ENCODE measurements around the gene GZMB. TPM values are rescaled to one million over a fixed set of nuclear protein-coding genes. Genes with fewer than 3 reads are reported as not detected.

GZMB gene
- total RNA-seq, 4 donors from 2014 or later, result 0.62 TPM; not detected in 3

DNA sequence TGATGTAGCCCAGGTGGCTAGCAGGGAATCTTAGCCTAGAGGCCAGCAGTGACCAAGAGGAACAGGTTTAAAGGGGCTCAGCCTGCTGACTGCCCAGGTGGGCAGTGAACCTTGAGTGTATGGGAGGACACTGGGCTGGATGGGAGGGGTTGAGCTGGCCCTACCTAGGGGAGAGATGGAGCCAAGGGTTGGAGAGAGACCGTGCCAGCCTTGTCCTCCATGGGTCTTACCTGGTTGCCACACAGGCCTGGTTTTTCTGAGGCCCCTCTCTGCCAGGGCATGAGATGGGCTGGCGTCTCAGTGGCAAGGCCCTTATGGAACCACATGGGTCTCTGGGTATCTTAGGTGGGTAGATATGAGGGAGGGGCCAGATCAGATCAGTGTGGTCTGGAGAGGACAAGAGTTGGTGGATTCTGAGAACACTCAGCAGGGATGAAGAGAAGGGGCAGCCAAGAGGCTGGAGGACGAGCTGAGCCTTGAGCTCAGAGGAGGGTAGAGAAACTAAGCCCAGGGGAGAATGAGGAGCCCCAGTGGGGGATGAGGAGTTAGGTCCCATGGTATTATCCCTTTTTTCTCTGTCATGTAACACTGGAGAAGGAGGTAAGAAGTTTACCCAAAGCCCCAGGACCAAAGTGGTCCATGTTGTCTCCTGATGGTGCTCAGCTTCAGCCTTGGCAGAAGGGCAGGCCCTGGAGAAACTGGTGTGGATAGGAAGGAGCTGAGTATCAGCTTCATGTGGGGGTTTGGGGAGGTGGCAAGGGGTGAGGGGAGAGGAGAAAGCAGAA is 3.7 kb downstream of the GZMB start:
- no peak overlapping the region for H3K4me3 ChIP-seq
- no peaks in the 10 kb centered on the region for H3K27me3 ChIP-seq
- no peak overlapping the region for H3K27ac ChIP-seq
- ATAC-seq (no peak), DNase-seq (no peak)
- no peaks in the 10 kb centered on the region for H3K4me1 ChIP-seq
- in situ Hi-C loops (cut with MboI; ENCODE audit: low sequenced_read_pairs in 4 of 4), result no loop called here
- intact Hi-C loops (cut with DNase I; ENCODE audit: low total_unique reads), result no loop called here
- no peak for TF ChIP-seq POLR2A (IDR thresholded peaks at IDR 0.05)
- TF ChIP-seq CTCF (IDR thresholded peaks at IDR 0.05 in 4 of 5, conservative IDR thresholded peaks at IDR 0.05 in 1 of 5), result no peak
- H3K36me3 ChIP-seq, result no peaks in the 10 kb centered on the region
- no peaks in the 10 kb centered on the region for H3K9me3 ChIP-seq

DNA sequence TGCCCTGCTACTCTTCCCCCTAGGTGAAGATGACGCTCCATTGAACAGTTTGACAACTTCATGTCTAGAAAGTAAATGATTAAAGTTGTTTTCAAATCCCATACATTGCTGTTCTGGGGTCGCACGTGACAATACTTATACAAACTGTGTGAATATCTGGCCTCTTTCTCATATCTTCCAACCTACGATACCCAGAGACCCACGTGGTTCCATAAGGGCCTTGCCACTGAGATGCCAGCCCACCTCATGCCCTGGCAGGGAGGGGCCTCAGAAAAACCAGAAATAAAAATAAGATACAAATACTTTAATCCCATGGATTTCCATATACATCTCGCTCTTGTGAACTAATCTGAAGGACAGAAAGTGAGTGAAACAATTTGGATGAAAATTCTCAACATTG is 4.5 kb downstream of the GZMB start:
- DNase-seq (no peak), ATAC-seq (no peak)
- intact Hi-C loops (cut with DNase I; ENCODE audit: low total_unique reads) (no loop called here), in situ Hi-C loops (cut with MboI; ENCODE audit: low sequenced_read_pairs in 4 of 4) (no loop called here)
- H3K27ac ChIP-seq, result no peak overlapping the region
- no peaks in the 10 kb centered on the region for H3K9me3 ChIP-seq
- no peaks in the 10 kb centered on the region for H3K27me3 ChIP-seq
- TF ChIP-seq CTCF (IDR thresholded peaks at IDR 0.05 in 4 of 5, conservative IDR thresholded peaks at IDR 0.05 in 1 of 5), result no peak
- no peak for TF ChIP-seq POLR2A (IDR thresholded peaks at IDR 0.05)
- no peak overlapping the region for H3K4me3 ChIP-seq
- no peaks in the 10 kb centered on the region for H3K36me3 ChIP-seq
- no peaks in the 10 kb centered on the region for H3K4me1 ChIP-seq

DNA sequence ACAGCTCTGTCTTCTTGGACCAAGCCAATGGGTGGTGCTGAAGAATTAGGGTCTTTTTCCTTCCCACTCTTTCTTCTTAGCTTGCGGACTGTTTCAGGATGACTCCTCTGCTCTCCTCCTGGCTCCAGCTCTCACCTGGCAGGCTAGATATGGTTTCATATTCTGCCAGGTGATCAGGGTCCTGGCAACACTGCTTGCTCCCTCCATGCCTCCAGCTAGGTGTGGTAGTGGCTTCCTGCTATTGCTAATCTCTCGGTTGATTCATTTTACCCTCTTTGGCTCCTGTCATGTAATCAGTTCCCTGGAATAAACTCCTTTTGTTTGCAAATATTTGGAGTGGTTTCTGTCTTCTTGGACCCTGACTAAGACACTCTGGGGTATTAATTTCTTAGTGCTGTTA is 20.2 kb downstream of the GZMB start:
- H3K27ac ChIP-seq, result no peak overlapping the region
- no peak overlapping the region for H3K4me3 ChIP-seq
- TF ChIP-seq CTCF (IDR thresholded peaks at IDR 0.05 in 4 of 5, conservative IDR thresholded peaks at IDR 0.05 in 1 of 5) (no peak), POLR2A (IDR thresholded peaks at IDR 0.05) (no peak)
- intact Hi-C loops (cut with DNase I; ENCODE audit: low total_unique reads), result no loop called here
- H3K9me3 ChIP-seq, result no peaks in the 10 kb centered on the region
- in situ Hi-C loops (cut with MboI; ENCODE audit: low sequenced_read_pairs in 4 of 4), result no loop called here
- H3K27me3 ChIP-seq, result no peaks in the 10 kb centered on the region
- ATAC-seq (no peak), DNase-seq (no peak)
- H3K4me1 ChIP-seq, result no peaks in the 10 kb centered on the region
- no peaks in the 10 kb centered on the region for H3K36me3 ChIP-seq

DNA sequence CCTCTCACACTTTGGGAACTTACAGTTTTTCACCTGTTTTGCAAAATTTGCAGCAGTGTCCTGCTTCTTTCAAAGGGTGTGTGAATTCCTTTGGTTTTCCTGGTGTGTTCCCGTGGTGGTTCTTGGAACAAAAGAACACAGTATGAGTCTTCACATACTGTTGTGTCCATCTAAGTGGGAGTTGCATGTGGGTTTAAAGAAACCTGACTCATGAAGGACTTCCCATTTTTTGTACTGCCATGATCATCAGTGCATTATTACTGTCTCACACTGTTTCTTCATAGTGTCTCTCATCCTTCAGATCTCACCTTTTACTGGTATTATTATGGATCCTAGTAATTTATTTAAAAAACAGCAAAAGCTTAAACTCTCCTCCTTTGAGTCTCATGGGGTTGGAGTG is 20.7 kb downstream of the GZMB start:
- no peaks in the 10 kb centered on the region for H3K4me1 ChIP-seq
- intact Hi-C loops (cut with DNase I; ENCODE audit: low total_unique reads) (no loop called here), in situ Hi-C loops (cut with MboI; ENCODE audit: low sequenced_read_pairs in 4 of 4) (no loop called here)
- no peaks in the 10 kb centered on the region for H3K9me3 ChIP-seq
- DNase-seq (no peak), ATAC-seq (no peak)
- no peaks in the 10 kb centered on the region for H3K27me3 ChIP-seq
- H3K27ac ChIP-seq, result no peak overlapping the region
- no peak overlapping the region for H3K4me3 ChIP-seq
- TF ChIP-seq POLR2A (IDR thresholded peaks at IDR 0.05), result no peak
- no peak for TF ChIP-seq CTCF (IDR thresholded peaks at IDR 0.05 in 4 of 5, conservative IDR thresholded peaks at IDR 0.05 in 1 of 5)
- H3K36me3 ChIP-seq, result no peaks in the 10 kb centered on the region

GRCh38 chr14:24612196-24612595 is 21.8 kb downstream of the GZMB start:
- in situ Hi-C loops (cut with MboI; ENCODE audit: low sequenced_read_pairs in 4 of 4) (no loop called here), intact Hi-C loops (cut with DNase I; ENCODE audit: low total_unique reads) (no loop called here)
- no peak for TF ChIP-seq CTCF (IDR thresholded peaks at IDR 0.05 in 4 of 5, conservative IDR thresholded peaks at IDR 0.05 in 1 of 5)
- no peak for TF ChIP-seq POLR2A (IDR thresholded peaks at IDR 0.05)
- ATAC-seq, result no peak
- H3K36me3 ChIP-seq, result no peaks in the 10 kb centered on the region
- H3K27me3 ChIP-seq, result no peaks in the 10 kb centered on the region
- H3K27ac ChIP-seq, result no peak overlapping the region
- no peaks in the 10 kb centered on the region for H3K9me3 ChIP-seq
- no peak overlapping the region for H3K4me3 ChIP-seq
- no peaks in the 10 kb centered on the region for H3K4me1 ChIP-seq
- no peak for DNase-seq
